B cell (primary cell): ENCODE results near the gene ARL16. TPM values are rescaled to one million over a fixed set of nuclear protein-coding genes. Genes with fewer than 3 reads are reported as not detected.
A peak's percentile ranks its signal among the peaks of the same experiment; 100 is the strongest.

Experiments
- ATAC-seq: fragments of 200-7000 bp; cut with Tn5 transposase; one replicate; pipeline ENCODE4 v1.10.0; 2021; ENCODE audit warnings: low read depth, mild to moderate bottlenecking, moderate number of reproducible peaks, moderate library complexity
- CTCF ChIA-PET: fragments of 350-600 bp; sonication (Branson Sonifier 250); formaldehyde crosslinking; loops from one replicate; lab custom pipeline; 2021; ENCODE audit warnings: antibody characterized with exemption, inconsistent platforms; lab: Charles Lee
- POLR2A ChIA-PET: fragments of 350-600 bp; sonication (Branson Sonifier 250); formaldehyde crosslinking; loops from one replicate; lab custom pipeline; 2021; ENCODE audit warnings: antibody characterized with exemption; lab: Charles Lee
- DNase-seq: peaks from one replicate; pipeline ENCODE4 v3.0.0; 2013
- H2AFZ ChIP-seq: 2 replicates; pipeline ENCODE4 v1.6.1; 2012; ENCODE audit warnings: mild to moderate bottlenecking, low read depth, low read length; ENCODE audit not compliant: insufficient read depth, poor library complexity, severe bottlenecking
- H3K27ac ChIP-seq, 2 donors: 1 replicate in 1 of 2; 2 replicates in 1 of 2; pipeline ENCODE4 v1.5.1; 2012 to 2013; ENCODE audit warnings: low read length in 2 of 2, mild to moderate bottlenecking in 2 of 2, moderate library complexity in 1 of 2
- H3K27me3 ChIP-seq, 4 experiments: fragments of 200-600 bp in 1 of 4; sonication (generic) in 1 of 4; replicated peaks in 1 of 4; 1 replicate in 2 of 4; 2 replicates in 2 of 4; pipeline versions ENCODE4 v1.6.1 to v1.7.0; 2013 to 2016; ENCODE audit warnings: low read length in 3 of 4, mild to moderate bottlenecking in 2 of 4, mixed read lengths in 1 of 4, moderate library complexity in 1 of 4; ENCODE audit not compliant: insufficient read depth in 4 of 4, control insufficient read depth in 3 of 4; ENCODE audit errors: control extremely low read depth in 1 of 4
- H3K36me3 ChIP-seq, 2 experiments: replicated peaks in 1 of 2; 1 replicate in 1 of 2; 2 replicates in 1 of 2; pipeline versions ENCODE4 v1.6.1 to v1.7.1; 2013; ENCODE audit warnings: low read length in 1 of 2; ENCODE audit not compliant: insufficient read depth in 2 of 2, control insufficient read depth in 1 of 2; ENCODE audit errors: control extremely low read depth in 1 of 2, extremely low read depth in 1 of 2
- H3K4me1 ChIP-seq, 2 donors: fragments of 200-600 bp in 1 of 2; sonication (generic) in 1 of 2; 1 replicate in 1 of 2; 2 replicates in 1 of 2; pipeline versions ENCODE4 v1.5.1 to v1.6.1; 2013 to 2017; ENCODE audit warnings: low read length in 2 of 2; ENCODE audit not compliant: control insufficient read depth in 2 of 2, insufficient read depth in 2 of 2
- H3K4me2 ChIP-seq: replicated peaks from 2 replicates; pipeline ENCODE3; 2012; ENCODE audit warnings: mild to moderate bottlenecking, low read depth, low read length; ENCODE audit not compliant: poor library complexity, severe bottlenecking
- H3K4me3 ChIP-seq, 5 experiments: fragments of 200-600 bp in 1 of 5; sonication (generic) in 1 of 5; 1 replicate in 3 of 5; 2 replicates in 2 of 5; pipeline versions ENCODE4 v1.5.1 to v1.7.0; 2011 to 2016; ENCODE audit warnings: low read length in 4 of 5, mild to moderate bottlenecking in 4 of 5, low read depth in 2 of 5, control low read depth in 1 of 5, moderate library complexity in 1 of 5; ENCODE audit not compliant: insufficient read depth in 1 of 5; ENCODE audit errors: control extremely low read depth in 1 of 5, extremely low read depth in 1 of 5
- H3K79me2 ChIP-seq: fragments of 200-600 bp; sonication (generic); one replicate; pipeline ENCODE4 v1.6.0; 2016; ENCODE audit warnings: low read length; ENCODE audit not compliant: control insufficient read depth, insufficient read depth
- H3K9ac ChIP-seq: fragments of 200-600 bp; sonication (generic); 2 replicates; pipeline ENCODE4 v1.6.1; 2017; ENCODE audit warnings: mild to moderate bottlenecking, low read length, moderate library complexity
- H3K9me3 ChIP-seq, 3 donors: one replicate each; pipeline versions ENCODE4 v1.6.1 to v1.7.1; 2013; ENCODE audit warnings: low read length in 2 of 3; ENCODE audit not compliant: control insufficient read depth in 2 of 3, insufficient read depth in 1 of 3; ENCODE audit errors: control extremely low read depth in 1 of 3
- H4K20me1 ChIP-seq: 2 replicates; pipeline ENCODE4 v1.6.0; 2012; ENCODE audit warnings: mild to moderate bottlenecking, low read length; ENCODE audit not compliant: insufficient read depth, control insufficient read depth, poor library complexity, severe bottlenecking
- H3K27ac Mint-ChIP-seq: one replicate; pipeline ENCODE4 v1.8.0; 2021; ENCODE audit warnings: mixed read lengths
- H3K27me3 Mint-ChIP-seq: one replicate; pipeline ENCODE4 v1.8.0; 2021; ENCODE audit warnings: mixed read lengths
- H3K4me1 Mint-ChIP-seq: one replicate; pipeline ENCODE4 v1.8.0; 2021; ENCODE audit warnings: mixed read lengths
- H3K4me3 Mint-ChIP-seq: one replicate; pipeline ENCODE4 v1.8.0; 2021; ENCODE audit warnings: mixed read lengths
- H3K9me3 Mint-ChIP-seq: one replicate; pipeline ENCODE4 v1.8.0; 2022; ENCODE audit warnings: mixed read lengths; ENCODE audit not compliant: insufficient read depth
- CTCF ChIP-seq: fragments of 200-600 bp; IDR thresholded peaks from one replicate; pipeline ENCODE4 v1.8.0; 2022; ENCODE audit warnings: antibody characterized with exemption, mild to moderate bottlenecking
- EZH2 ChIP-seq: IDR thresholded peaks from 2 replicates; pipeline ENCODE4 v1.6.1; 2012; ENCODE audit warnings: borderline replicate concordance, low read depth, mild to moderate bottlenecking, moderate library complexity, low read length; ENCODE audit not compliant: insufficient read depth, poor library complexity, severe bottlenecking
- WGBS: methylation state at CpG from one replicate; pipeline ENCODE4 v1.1.5; 2013; ENCODE audit warnings: missing lambda C conversion rate; ENCODE audit not compliant: insufficient coverage; 5-methylcytosine and 5-hydroxymethylcytosine counted together
- intact Hi-C: fragments of 100-400 bp; cut with micrococcal nuclease; formaldehyde crosslinking; loops from one replicate; pipeline ENCODE4 v1.10.0; 2022
- polyA plus RNA-seq: library from polyadenylated mRNA; depleted of rRNA; stranded (reverse); fragments of >200 nt; gene quantifications from 2 replicates; pipeline ENCODE4 v1.2.3, GENCODE V29; 2012
- total RNA-seq, 2 donors: library from RNA; stranded (reverse); fragments of 120-200 nt in 1 of 2; gene quantifications; 1 replicate in 1 of 2; 2 replicates in 1 of 2; pipeline versions ENCODE4 v1.2.3 to v1.2.4, GENCODE V29; 2013 to 2022

Gene ARL16
- total and polyA plus RNA-seq, 2 donors (not counting 1 experiment from before 2014, with no cell fraction given) = 32.5 to 101 TPM

- Histone ChIP-seq H3K27ac (no peak overlapping the region), H3K36me3 (peaks cover 0 to 37% of the 10 kb centered on the region in 2 experiments), H3K79me2 (peaks cover 54% of the 10 kb centered on the region), H3K4me3 (no peak overlapping the region), H2AFZ (no peak overlapping the region), H3K27me3 (no peaks in the 10 kb centered on the region), H3K4me1 (peaks cover 19 to 25% of the 10 kb centered on the region in 2 donors), H3K4me2 (peak overlapping the region; percentile 93), H4K20me1 (peaks cover 13% of the 10 kb centered on the region), H3K9ac (no peak overlapping the region), H3K9me3 (no peaks in the 10 kb centered on the region)
- H3K4me1 Mint-ChIP-seq = peaks cover 23% of the 10 kb centered on the region
- TF ChIP-seq EZH2 (no peak), CTCF (no peak)
- WGBS = 89% methylated on average over 18 of the region's 18 CpGs
- ATAC-seq (no peak), DNase-seq (no peak)
- CTCF ChIA-PET = no interaction called here
- H3K9me3 Mint-ChIP-seq = no peaks in the 10 kb centered on the region
- no peaks in the 10 kb centered on the region for H3K27me3 Mint-ChIP-seq
- intact Hi-C loops = loop anchor here (2.0 kb wide), 1 partner anchor 115 kb away; the partner anchor contains the start of gene FAAP100
- POLR2A ChIA-PET = interaction anchor here (0.7 to 1.7 kb wide), 2 partner anchors 16 to 403 kb away, joined by 5 to 7 read pairs; partner anchors contain the start of genes ARL16 and HGS
- H3K27ac Mint-ChIP-seq = peak overlapping the region; percentile 53
- peak overlapping the region; percentile 91 for H3K4me3 Mint-ChIP-seq
These were observed 15.8 kb downstream of the ARL16 start for GRCh38 chr17:81667754-81668153.
